Motor neuron (in vitro differentiated cells): Measurements from ENCODE around the gene ARHGAP42. TPM values are rescaled to one million over a fixed set of nuclear protein-coding genes. Genes with fewer than 3 reads are reported as not detected.

ENCODE experiments used
- ATAC-seq, 8 experiments: fragments of 200-7000 bp; cut with Tn5 transposase; replicated peaks in 6 of 8; 2 replicates each; pipeline ENCODE4 v1.8.0; 2021; ENCODE audit warnings: mild to moderate bottlenecking in 8 of 8, moderate library complexity in 8 of 8
- H3K27ac ChIP-seq, 2 donors: fragments of 250-450 bp; sonication (Bioruptor Pico); 2 replicates each; pipeline ENCODE4 v1.9.0; 2021; ENCODE audit warnings: antibody characterized with exemption in 2 of 2, mild to moderate bottlenecking in 2 of 2, moderate library complexity in 1 of 2
- H3K4me1 ChIP-seq, 2 donors: fragments of 250-450 bp; sonication (Bioruptor Pico); replicated peaks in 1 of 2; 2 replicates each; pipeline ENCODE4 v1.6.1; 2021; ENCODE audit warnings: antibody characterized with exemption in 2 of 2, mild to moderate bottlenecking in 2 of 2, moderate library complexity in 1 of 2
- H3K4me3 ChIP-seq, 5 donors: fragments of 250-450 bp; sonication (Bioruptor Pico); 2 replicates each; pipeline ENCODE4 v1.9.0; 2021; ENCODE audit warnings: antibody characterized with exemption in 5 of 5, mild to moderate bottlenecking in 5 of 5, moderate library complexity in 4 of 5
- WGBS, 10 experiments: fragments of 450-650 bp; shearing (Covaris generic); methylation state at CpG; one replicate each; pipeline ENCODE4 v1.0.0; 2022; 5-methylcytosine and 5-hydroxymethylcytosine counted together
- in situ Hi-C, 9 experiments: fragments of 400-800 bp; cut with MboI; loops; one replicate each; pipeline ENCODE4 v1.15.0; 2021; ENCODE audit warnings: low sequenced_read_pairs in 9 of 9, low pct_unique_long_range_greater_than_20kb in 2 of 9; ENCODE audit not compliant: unreplicated experiment in 9 of 9
- total RNA-seq, 8 experiments: library from RNA; unstranded; fragments of 300-600 nt; gene quantifications; 2 replicates each; pipeline versions ENCODE4 v1.2.3 to v1.2.4, GENCODE V29; 2022

The ARHGAP42 gene
- total RNA-seq, 8 experiments from 2014 or later = 2.7 to 29.7 (median 10.0) TPM

DNA sequence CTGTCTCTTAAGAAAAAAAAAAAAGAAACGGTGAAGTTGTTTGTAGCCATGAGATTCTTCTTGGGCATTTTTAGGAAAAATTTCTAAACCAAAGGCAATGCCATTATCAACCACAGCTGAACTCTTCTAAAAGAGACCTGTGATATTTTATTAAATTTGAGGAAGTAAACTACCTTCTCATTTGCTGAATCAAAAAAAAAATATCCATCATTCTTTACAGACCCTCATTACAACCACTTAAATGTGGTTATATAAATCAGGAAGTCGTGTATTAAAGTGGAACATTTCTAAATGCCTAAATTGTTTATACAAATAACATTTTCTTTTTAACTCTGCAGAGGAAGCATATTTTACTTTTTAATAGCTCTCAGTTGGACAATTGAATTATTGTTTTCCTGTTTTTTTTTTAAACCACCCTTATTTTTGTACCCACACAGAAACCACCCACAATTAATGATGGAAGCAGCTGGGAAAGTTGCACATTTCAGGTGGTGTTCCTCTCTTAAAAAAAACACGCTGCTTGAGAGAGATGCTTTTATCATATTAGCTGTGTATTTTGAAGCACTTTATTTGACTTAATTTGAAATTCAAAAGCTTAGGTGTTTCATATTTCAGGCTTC is 91.2 kb downstream of the ARHGAP42 start:
- in situ Hi-C loops = no loop called here
- Histone ChIP-seq H3K27ac (no peak overlapping the region), H3K4me3 (no peak overlapping the region), H3K4me1 (no peaks in the 10 kb centered on the region)
- 32 to 100% (median 78%) methylated on average over 1 to 3 of the region's 3 CpGs for WGBS, 10 experiments
- no peak for ATAC-seq

GRCh38 chr11:100780470-100780869 is 93.4 kb downstream of the ARHGAP42 start:
- 43 to 100% (median 95%) methylated on average over 1 to 8 of the region's 8 CpGs for WGBS, 10 experiments
- ATAC-seq = no peak
- H3K4me3 ChIP-seq = no peak overlapping the region
- no peak overlapping the region for H3K27ac ChIP-seq
- in situ Hi-C loops = no loop called here
- H3K4me1 ChIP-seq = no peaks in the 10 kb centered on the region

GRCh38 chr11:100785148-100785983 is 98.3 kb downstream of the ARHGAP42 start:
- H3K4me3 ChIP-seq = no peak overlapping the region
- 50 to 97% (median 79%) methylated on average over 1 to 5 of the region's 5 CpGs for WGBS, 10 experiments
- no peak for ATAC-seq
- H3K4me1 ChIP-seq = no peaks in the 10 kb centered on the region
- no peak overlapping the region for H3K27ac ChIP-seq
- in situ Hi-C loops = no loop called here

DNA sequence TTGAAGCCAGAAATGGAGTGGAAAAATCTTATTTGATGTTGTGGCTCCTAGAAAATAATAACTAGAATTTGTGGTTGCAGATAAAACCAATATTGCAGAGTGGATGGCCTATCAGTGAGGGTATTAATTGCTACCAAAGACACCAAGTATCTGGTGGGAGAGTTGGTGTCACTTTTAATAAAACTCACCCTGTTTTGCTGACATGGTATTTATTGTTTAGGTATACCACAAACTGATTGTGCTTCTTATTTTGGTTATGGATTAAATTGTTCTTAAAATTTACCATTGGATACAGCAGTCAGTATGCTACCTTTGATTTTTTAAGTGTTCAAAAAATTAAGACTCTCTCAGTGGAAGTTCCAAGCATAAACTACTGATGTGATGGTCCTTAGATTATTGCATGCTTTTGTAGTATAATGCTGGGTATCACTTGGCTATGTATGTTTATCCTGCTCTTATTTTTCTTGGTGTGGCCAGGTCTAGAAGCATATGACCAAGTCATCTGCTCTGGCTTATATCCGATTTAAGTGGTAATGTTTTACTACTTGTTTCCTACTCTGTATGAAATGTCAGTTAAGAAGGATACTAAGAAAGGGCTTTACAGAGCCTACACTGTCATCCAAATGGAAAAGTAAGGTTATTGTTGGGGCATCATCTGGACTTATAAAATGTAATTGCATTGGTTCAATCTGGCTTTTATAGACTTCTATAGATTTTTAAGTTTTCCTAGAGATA is 101.6 kb downstream of the ARHGAP42 start:
- Histone ChIP-seq H3K27ac (no peak overlapping the region), H3K4me3 (no peak overlapping the region), H3K4me1 (no peaks in the 10 kb centered on the region)
- no peak for ATAC-seq
- in situ Hi-C loops = no loop called here
- WGBS, 10 experiments = 43 to 100% (median 88%) methylated on average over 1 of the region's 1 CpG; no CpG with 5 or more reads in 4 of the 10 experiments

GRCh38 chr11:100789500-100789899 is 102.4 kb downstream of the ARHGAP42 start:
- in situ Hi-C loops = no loop called here
- Histone ChIP-seq H3K4me1 (no peaks in the 10 kb centered on the region), H3K4me3 (no peak overlapping the region), H3K27ac (no peak overlapping the region)
- 82 to 100% (median 97%) methylated on average over 1 to 5 of the region's 6 CpGs; no CpG with 5 or more reads in 1 of the 10 experiments for WGBS, 10 experiments
- peak in 5 of 8 experiments; percentile 24 to 67 (median 56) for ATAC-seq

GRCh38 chr11:100790073-100790472 is 103.0 kb downstream of the ARHGAP42 start:
- 61 to 96% (median 86%) methylated on average over 1 to 2 of the region's 2 CpGs; no CpG with 5 or more reads in 1 of the 10 experiments for WGBS, 10 experiments
- in situ Hi-C loops = no loop called here
- no peak for ATAC-seq
- Histone ChIP-seq H3K4me1 (no peaks in the 10 kb centered on the region), H3K27ac (no peak overlapping the region), H3K4me3 (no peak overlapping the region)

GRCh38 chr11:100791103-100791502 is 104.0 kb downstream of the ARHGAP42 start:
- peak in 1 of 8 experiments; percentile 30 for ATAC-seq
- in situ Hi-C loops = no loop called here
- Histone ChIP-seq H3K27ac (no peak overlapping the region), H3K4me1 (no peaks in the 10 kb centered on the region), H3K4me3 (no peak overlapping the region)

DNA sequence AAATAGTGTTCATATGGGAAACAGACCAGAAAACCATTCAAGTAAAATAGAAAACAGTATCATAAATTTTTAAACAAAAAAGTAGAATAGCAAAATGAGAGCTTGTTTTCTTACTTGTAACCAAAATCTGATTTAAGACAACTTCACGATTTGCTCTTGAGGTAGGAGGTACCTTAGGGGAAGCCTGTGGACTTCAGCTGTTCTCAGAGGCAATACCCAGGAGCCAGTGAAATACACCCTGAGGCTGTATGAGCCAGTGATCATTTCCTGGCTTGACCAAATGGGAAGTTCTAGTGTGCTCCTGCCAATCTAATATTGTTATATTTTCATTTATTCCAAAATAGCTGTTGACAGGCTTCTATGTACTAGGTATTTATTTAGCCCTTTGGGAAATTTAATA is 104.8 kb downstream of the ARHGAP42 start:
- WGBS, 10 experiments = 20 to 71% (median 46%) methylated on average over 1 of the region's 1 CpG; no CpG with 5 or more reads in 4 of the 10 experiments
- in situ Hi-C loops = no loop called here
- no peak overlapping the region for H3K27ac ChIP-seq
- H3K4me3 ChIP-seq = no peak overlapping the region
- H3K4me1 ChIP-seq = no peaks in the 10 kb centered on the region
- ATAC-seq = peak in 3 of 8 experiments; percentile 77 to 98 (median 87)

DNA sequence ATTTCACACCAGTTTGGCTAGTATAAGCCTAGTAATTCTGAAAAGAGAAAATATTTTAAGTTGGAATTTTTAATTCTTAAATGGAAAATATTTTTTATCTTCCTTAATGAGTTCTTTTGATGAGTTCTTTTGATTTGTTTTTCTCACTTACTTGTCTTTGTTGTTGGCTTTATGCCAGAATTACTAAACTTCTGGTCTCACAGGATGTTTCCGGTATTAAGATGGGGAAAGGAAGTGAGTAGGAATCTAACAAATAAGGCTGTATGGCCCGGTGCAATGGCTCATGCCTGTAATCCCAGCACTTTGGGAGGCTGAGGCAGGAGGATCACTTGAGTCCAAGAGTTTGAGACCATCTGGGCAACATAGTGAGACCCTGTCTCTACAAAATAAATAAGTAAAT is 106.4 kb downstream of the ARHGAP42 start:
- Histone ChIP-seq H3K27ac (no peak overlapping the region), H3K4me3 (no peak overlapping the region), H3K4me1 (no peaks in the 10 kb centered on the region)
- in situ Hi-C loops = no loop called here
- ATAC-seq = no peak
- WGBS, 10 experiments = 100% methylated on average over 1 to 2 of the region's 2 CpGs; no CpG with 5 or more reads in 2 of the 10 experiments

- H3K27ac ChIP-seq = no peak overlapping the region
- in situ Hi-C loops = no loop called here
- H3K4me1 ChIP-seq = no peaks in the 10 kb centered on the region
- no peak for ATAC-seq
- WGBS, 10 experiments = 29 to 100% (median 84%) methylated on average over 1 to 2 of the region's 2 CpGs; no CpG with 5 or more reads in 2 of the 10 experiments
- no peak overlapping the region for H3K4me3 ChIP-seq
Observed at GRCh38 chr11:100794446-100794845, 107.4 kb downstream of the ARHGAP42 start.

DNA sequence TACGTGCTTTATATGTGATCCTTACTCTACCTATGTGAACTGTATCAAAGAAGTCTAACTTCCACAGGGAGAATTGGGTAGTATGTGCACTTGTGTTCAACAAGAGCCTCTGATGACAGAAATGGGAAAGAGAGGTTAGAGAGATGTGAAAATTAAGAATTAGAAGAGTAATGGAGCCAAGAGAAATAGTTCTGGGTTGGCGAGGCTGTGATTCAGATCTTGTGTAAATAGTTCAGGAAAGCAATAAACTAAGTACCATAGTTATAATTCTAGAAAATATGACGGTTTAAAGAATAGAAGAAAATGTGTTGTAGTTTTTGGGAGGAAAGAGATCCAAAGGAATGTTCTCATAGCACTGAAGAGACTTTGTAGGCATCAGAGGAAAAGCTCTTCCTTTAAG is 112.4 kb downstream of the ARHGAP42 start:
- Histone ChIP-seq H3K4me1 (no peaks in the 10 kb centered on the region), H3K27ac (no peak overlapping the region), H3K4me3 (no peak overlapping the region)
- ATAC-seq = no peak
- in situ Hi-C loops = no loop called here
- 74 to 100% (median 91%) methylated on average over 2 to 3 of the region's 3 CpGs for WGBS, 10 experiments

GRCh38 chr11:100800202-100800601 is 113.1 kb downstream of the ARHGAP42 start:
- no peak for ATAC-seq
- in situ Hi-C loops = no loop called here
- no peak overlapping the region for H3K27ac ChIP-seq
- H3K4me1 ChIP-seq = no peaks in the 10 kb centered on the region
- WGBS, 10 experiments = 60 to 100% (median 92%) methylated on average over 1 to 2 of the region's 2 CpGs
- no peak overlapping the region for H3K4me3 ChIP-seq
